Mesendoderm (in vitro differentiated cells): ENCODE data around the gene TJP3.

Source experiments
- DNase-seq: peaks from one replicate; pipeline ENCODE4 v3.0.0; 2013
- H2AK5ac ChIP-seq: 2 replicates; pipeline ENCODE4 v1.6.1; 2013; ENCODE audit warnings: low read length, inconsistent platforms
- H2BK120ac ChIP-seq: 2 replicates; pipeline ENCODE4 v1.6.1; 2013; ENCODE audit warnings: low read depth, mild to moderate bottlenecking, low read length, moderate library complexity, mixed read lengths
- H2BK15ac ChIP-seq: replicated peaks from 2 replicates; pipeline ENCODE4 v1.6.1; 2013; ENCODE audit warnings: low read depth, mild to moderate bottlenecking, moderate library complexity
- H2BK5ac ChIP-seq: 2 replicates; pipeline ENCODE4 v1.6.1; 2013; ENCODE audit warnings: low read length, inconsistent platforms
- H3K18ac ChIP-seq: 2 replicates; pipeline ENCODE4 v1.6.1; 2013; ENCODE audit warnings: mild to moderate bottlenecking, low read length, mixed read lengths
- H3K23ac ChIP-seq: one replicate; pipeline ENCODE4 v1.6.1; 2013; ENCODE audit warnings: low read length
- H3K27ac ChIP-seq: 2 replicates; pipeline ENCODE4 v1.5.1; 2013; ENCODE audit warnings: low read depth, mild to moderate bottlenecking, inconsistent platforms, low read length, moderate library complexity
- H3K27me3 ChIP-seq: 2 replicates; pipeline ENCODE4 v1.6.1; 2013; ENCODE audit warnings: low read length, control low read depth, mild to moderate bottlenecking, inconsistent platforms; ENCODE audit not compliant: insufficient read depth, poor library complexity
- H3K36me3 ChIP-seq: 2 replicates; pipeline ENCODE4 v1.6.1; 2013; ENCODE audit warnings: low read length, inconsistent platforms; ENCODE audit not compliant: control insufficient read depth, insufficient read depth
- H3K4ac ChIP-seq: one replicate; pipeline ENCODE4 v1.6.1; 2013; ENCODE audit warnings: low read depth, mild to moderate bottlenecking, low read length, moderate library complexity
- H3K4me1 ChIP-seq: 2 replicates; pipeline ENCODE4 v1.6.1; 2013; ENCODE audit warnings: low read depth, low read length, inconsistent platforms; ENCODE audit not compliant: control insufficient read depth
- H3K4me2 ChIP-seq: 2 replicates; pipeline ENCODE4 v1.6.1; 2013; ENCODE audit warnings: low read length
- H3K4me3 ChIP-seq: 2 replicates; pipeline ENCODE4 v1.5.1; 2013; ENCODE audit warnings: mild to moderate bottlenecking, low read length
- H3K56ac ChIP-seq: one replicate; pipeline ENCODE4 v1.6.1; 2013; ENCODE audit warnings: low read length
- H3K79me1 ChIP-seq: 2 replicates; pipeline ENCODE4 v1.6.1; 2013; ENCODE audit warnings: low read length, inconsistent platforms
- H3K79me2 ChIP-seq: 2 replicates; pipeline ENCODE4 v1.6.1; 2013; ENCODE audit warnings: mild to moderate bottlenecking, low read length; ENCODE audit not compliant: control insufficient read depth, insufficient read depth
- H3K9ac ChIP-seq: 2 replicates; pipeline ENCODE4 v1.6.1; 2013; ENCODE audit warnings: low read length, inconsistent platforms
- H4K5ac ChIP-seq: one replicate; pipeline ENCODE4 v1.6.1; 2013; ENCODE audit warnings: low read length
- H4K8ac ChIP-seq: one replicate; pipeline ENCODE4 v1.6.1; 2013; ENCODE audit warnings: low read depth, mild to moderate bottlenecking, control low read depth, low read length, moderate library complexity
- WGBS: extraction: QIAGEN DNeasy Blood & Tissue Kit; methylation state at CpG from one replicate; pipeline ENCODE4 v1.1.7; 2013; ENCODE audit warnings: low lambda C conversion rate, missing lambda C conversion rate; ENCODE audit not compliant: insufficient coverage; ENCODE audit errors: extremely low coverage; 5-methylcytosine and 5-hydroxymethylcytosine counted together

The TJP3 gene

DNA sequence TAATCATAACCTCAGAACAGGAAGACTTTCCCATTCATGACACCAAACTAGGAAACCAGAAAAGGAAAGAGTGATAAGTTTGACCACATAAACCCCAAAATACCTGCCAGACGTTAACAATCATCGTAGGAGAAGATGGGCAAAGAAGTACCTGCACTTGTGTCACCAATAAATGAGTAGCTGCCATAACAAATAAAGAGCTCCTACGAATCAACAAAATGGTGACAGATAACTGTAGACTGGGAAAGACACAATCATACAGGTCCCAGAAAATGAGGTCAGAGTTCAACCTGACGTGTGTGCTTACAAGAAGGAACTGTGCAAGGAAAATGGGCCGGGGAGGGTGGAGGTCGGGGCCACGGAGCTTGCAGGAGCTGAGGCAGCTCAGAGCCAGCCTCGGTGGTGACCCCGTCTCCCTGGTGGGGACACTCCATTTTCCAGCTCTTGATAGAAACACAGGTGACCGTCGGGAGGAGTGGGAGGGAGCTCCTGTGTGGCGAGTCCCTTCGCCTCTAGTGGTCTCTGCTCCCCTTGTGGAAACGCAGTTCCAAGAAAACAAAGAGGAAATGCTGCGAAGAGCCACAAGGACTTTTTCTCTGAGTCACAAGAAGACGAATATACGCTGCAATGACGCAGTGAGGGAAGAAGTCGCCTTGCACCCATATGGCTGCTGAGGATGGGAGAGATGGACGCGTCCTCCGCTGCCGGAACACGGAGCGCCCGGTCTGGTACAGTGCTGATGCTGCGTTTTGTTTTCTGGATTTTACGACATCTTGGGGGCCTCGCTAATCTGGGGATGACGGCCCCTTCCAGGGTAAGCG is 17.4 kb upstream of the TJP3 start:
- Histone ChIP-seq H3K79me1 (peaks cover 21% of the 10 kb centered on the region), H3K4me1 (peaks cover 6% of the 10 kb centered on the region), H3K23ac (no peak overlapping the region), H3K36me3 (no peaks in the 10 kb centered on the region), H3K18ac (no peak overlapping the region), H3K79me2 (peaks cover 32% of the 10 kb centered on the region), H3K27ac (no peak overlapping the region), H2BK120ac (no peak overlapping the region), H3K4me3 (no peak overlapping the region), H2BK5ac (no peak overlapping the region), H2AK5ac (no peak overlapping the region), H4K5ac (no peak overlapping the region), H3K4ac (no peak overlapping the region), H3K4me2 (no peak overlapping the region), H3K27me3 (no peaks in the 10 kb centered on the region), H2BK15ac (no peak overlapping the region), H3K9ac (no peak overlapping the region), H4K8ac (no peak overlapping the region), H3K56ac (no peak overlapping the region)
- no peak for DNase-seq
- no CpG with 5 or more reads among the region's 31 CpGs for WGBS

DNA sequence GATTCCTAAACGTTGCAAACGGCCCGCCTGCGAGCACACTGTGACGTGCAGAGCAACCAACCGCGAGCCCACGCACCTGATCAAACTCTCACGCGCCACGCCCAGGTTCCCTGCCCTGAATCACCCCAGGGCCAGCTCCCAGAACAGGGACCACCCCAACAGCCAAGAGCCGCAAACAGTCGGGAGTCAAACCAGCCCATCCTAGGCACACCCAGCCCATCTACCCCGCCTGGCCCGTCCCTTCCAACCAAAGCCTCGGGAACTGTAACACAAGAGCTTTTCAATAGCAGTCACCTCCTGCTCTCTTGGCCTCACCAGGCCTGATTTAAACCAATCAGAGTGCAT is 16.8 kb upstream of the TJP3 start:
- H3K27me3 ChIP-seq, result no peaks in the 10 kb centered on the region
- no peak overlapping the region for H3K9ac ChIP-seq
- peaks cover 27% of the 10 kb centered on the region for H3K79me1 ChIP-seq
- no peak overlapping the region for H3K56ac ChIP-seq
- H3K18ac ChIP-seq, result no peak overlapping the region
- no peak overlapping the region for H4K8ac ChIP-seq
- no peak overlapping the region for H2BK120ac ChIP-seq
- no peak overlapping the region for H3K4me3 ChIP-seq
- no peak overlapping the region for H4K5ac ChIP-seq
- no peak overlapping the region for H3K4ac ChIP-seq
- no peak overlapping the region for H2BK5ac ChIP-seq
- peaks cover 37% of the 10 kb centered on the region for H3K79me2 ChIP-seq
- H3K27ac ChIP-seq, result no peak overlapping the region
- no peak overlapping the region for H2AK5ac ChIP-seq
- H3K4me2 ChIP-seq, result no peak overlapping the region
- DNase-seq, result no peak
- no peak overlapping the region for H3K23ac ChIP-seq
- no peak overlapping the region for H2BK15ac ChIP-seq
- no peaks in the 10 kb centered on the region for H3K36me3 ChIP-seq
- H3K4me1 ChIP-seq, result peaks cover 6% of the 10 kb centered on the region
- no CpG with 5 or more reads among the region's 16 CpGs for WGBS

DNA sequence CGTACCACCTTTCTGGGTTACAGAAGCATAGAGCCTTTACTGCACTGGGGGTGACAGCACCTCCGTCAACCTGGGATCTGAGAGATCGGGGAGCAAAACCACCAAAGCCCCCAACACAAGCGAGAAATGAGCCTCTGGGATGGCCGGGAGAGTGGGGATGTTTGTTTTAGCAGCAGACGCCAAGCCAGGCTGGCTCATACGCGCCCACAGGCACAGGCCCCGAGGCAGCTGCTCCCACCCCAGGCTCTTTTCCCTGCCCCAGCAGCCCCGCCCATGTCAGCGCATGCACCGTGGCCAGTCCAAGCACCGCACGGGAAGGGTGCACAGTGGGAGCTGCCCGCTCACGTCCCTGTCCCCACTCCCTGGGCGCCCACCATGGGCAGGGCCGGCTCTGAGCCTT is 16.5 kb upstream of the TJP3 start:
- H2AK5ac ChIP-seq, result no peak overlapping the region
- H2BK15ac ChIP-seq, result no peak overlapping the region
- no peak overlapping the region for H3K4me3 ChIP-seq
- no peak overlapping the region for H3K4me2 ChIP-seq
- H3K4me1 ChIP-seq, result peaks cover 6% of the 10 kb centered on the region
- no peak overlapping the region for H3K4ac ChIP-seq
- DNase-seq, result no peak
- peaks cover 39% of the 10 kb centered on the region for H3K79me2 ChIP-seq
- H2BK5ac ChIP-seq, result no peak overlapping the region
- no peak overlapping the region for H3K9ac ChIP-seq
- H3K27me3 ChIP-seq, result no peaks in the 10 kb centered on the region
- H4K8ac ChIP-seq, result no peak overlapping the region
- no peak overlapping the region for H3K56ac ChIP-seq
- no peak overlapping the region for H4K5ac ChIP-seq
- H3K23ac ChIP-seq, result no peak overlapping the region
- H2BK120ac ChIP-seq, result no peak overlapping the region
- no peaks in the 10 kb centered on the region for H3K36me3 ChIP-seq
- H3K79me1 ChIP-seq, result peaks cover 27% of the 10 kb centered on the region
- H3K18ac ChIP-seq, result no peak overlapping the region
- H3K27ac ChIP-seq, result no peak overlapping the region
- no CpG with 5 or more reads among the region's 18 CpGs for WGBS

DNA sequence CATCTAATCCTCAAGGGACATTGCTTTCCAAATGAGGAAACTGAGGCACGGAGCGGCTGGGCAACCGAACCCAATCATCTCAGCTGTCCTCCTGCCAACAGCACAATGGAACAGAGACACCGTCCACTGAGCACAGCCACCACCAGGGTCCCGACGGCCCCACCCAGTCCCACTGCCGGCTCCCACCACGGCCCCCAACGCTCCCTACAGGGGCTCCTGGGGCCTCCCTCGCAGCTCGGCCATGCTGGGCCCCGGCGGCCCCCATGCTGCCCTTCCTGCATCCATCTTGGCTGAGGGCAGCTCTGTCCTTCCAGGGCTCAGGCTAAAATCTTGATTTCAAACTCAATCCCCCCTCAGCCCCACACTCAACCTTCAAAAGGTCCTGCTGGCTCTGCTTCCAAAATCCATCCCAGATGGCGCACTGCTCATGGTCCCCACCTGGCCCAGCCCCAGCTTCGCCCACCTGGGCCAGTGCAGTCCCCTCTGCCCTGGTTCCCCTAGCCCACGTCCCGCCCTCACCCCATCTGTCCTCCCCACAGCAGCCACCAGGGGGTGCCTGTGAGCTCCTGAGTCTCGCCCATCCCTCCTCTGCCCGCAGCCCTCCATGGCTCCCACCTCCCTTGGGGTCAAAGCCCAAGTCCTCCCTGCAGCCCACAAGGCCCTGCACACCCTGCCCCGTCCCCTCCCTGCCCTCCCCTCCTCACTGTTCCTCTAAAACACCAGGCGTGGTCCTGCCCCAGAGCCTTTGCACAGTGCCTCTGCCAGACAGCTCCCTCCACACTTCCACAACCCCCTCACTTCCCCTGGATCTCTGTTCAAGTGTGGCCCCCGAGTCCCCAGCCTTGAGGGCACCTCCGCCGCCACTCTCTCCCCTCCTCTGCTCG is 15.8 kb upstream of the TJP3 start:
- no peak overlapping the region for H3K18ac ChIP-seq
- H3K4me1 ChIP-seq, result peaks cover 5% of the 10 kb centered on the region
- WGBS, result no CpG with 5 or more reads among the region's 25 CpGs
- no peak overlapping the region for H3K23ac ChIP-seq
- no peak overlapping the region for H4K5ac ChIP-seq
- H2AK5ac ChIP-seq, result no peak overlapping the region
- peaks cover 43% of the 10 kb centered on the region for H3K79me2 ChIP-seq
- H3K4me3 ChIP-seq, result no peak overlapping the region
- H3K27me3 ChIP-seq, result no peaks in the 10 kb centered on the region
- H3K79me1 ChIP-seq, result peaks cover 31% of the 10 kb centered on the region
- H2BK15ac ChIP-seq, result no peak overlapping the region
- H3K27ac ChIP-seq, result no peak overlapping the region
- H3K36me3 ChIP-seq, result no peaks in the 10 kb centered on the region
- no peak overlapping the region for H2BK120ac ChIP-seq
- peak; percentile 44 for DNase-seq
- H3K56ac ChIP-seq, result no peak overlapping the region
- no peak overlapping the region for H3K4ac ChIP-seq
- H2BK5ac ChIP-seq, result no peak overlapping the region
- H4K8ac ChIP-seq, result no peak overlapping the region
- no peak overlapping the region for H3K4me2 ChIP-seq
- H3K9ac ChIP-seq, result no peak overlapping the region

DNA sequence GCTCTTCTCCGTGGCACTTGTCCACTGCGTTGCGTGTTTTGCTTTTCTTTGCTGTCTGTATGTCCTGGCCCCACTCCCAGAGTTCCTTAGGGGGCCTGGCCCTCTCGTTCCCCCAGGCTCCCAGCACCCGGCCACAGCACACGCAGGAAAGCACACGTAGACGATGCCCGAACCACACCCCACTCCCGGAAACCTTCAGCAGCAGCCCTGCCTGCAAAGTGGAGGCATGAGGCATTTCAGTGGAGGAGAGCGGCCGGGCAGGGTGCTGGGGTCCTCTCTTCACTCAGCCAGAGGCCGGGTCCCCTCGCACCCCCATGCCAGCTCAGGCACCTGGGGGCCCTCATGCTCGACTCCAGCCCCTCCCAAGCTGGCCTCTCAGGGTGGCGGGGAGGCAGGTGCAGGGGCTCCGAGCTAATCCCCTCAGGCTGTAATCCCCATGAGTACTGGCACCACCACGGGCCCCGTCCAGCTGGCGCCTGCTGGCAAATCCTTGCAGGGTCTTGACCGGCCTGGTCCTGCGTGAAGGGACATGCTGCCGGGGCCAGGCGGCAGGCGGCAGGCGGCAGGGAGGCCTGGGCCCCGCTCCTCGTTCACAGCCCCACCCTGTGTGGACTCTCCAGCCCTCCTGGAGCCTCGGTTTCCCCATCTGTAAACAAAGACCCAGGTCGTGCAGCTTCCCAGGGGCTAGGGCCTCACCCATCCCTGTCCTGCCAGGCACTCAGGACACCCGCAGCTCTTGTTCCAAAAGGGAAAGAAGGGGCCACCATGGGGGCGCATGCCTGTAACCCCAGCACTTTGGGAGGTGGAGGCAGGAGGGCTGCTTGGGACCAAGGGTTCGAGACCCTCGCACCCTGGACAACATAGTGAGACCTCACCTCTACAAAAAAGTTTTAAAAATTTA is 14.9 kb upstream of the TJP3 start:
- Histone ChIP-seq H4K8ac (no peak overlapping the region), H2BK120ac (no peak overlapping the region), H2AK5ac (no peak overlapping the region), H3K79me1 (peaks cover 36% of the 10 kb centered on the region), H3K79me2 (peaks cover 51% of the 10 kb centered on the region), H3K4ac (no peak overlapping the region), H3K27ac (no peak overlapping the region), H3K27me3 (no peaks in the 10 kb centered on the region), H3K56ac (no peak overlapping the region), H2BK5ac (no peak overlapping the region), H3K18ac (no peak overlapping the region), H3K4me1 (peaks cover 2% of the 10 kb centered on the region), H4K5ac (no peak overlapping the region), H3K9ac (no peak overlapping the region), H3K4me2 (no peak overlapping the region), H3K36me3 (no peaks in the 10 kb centered on the region), H3K4me3 (no peak overlapping the region), H3K23ac (no peak overlapping the region), H2BK15ac (no peak overlapping the region)
- no peak for DNase-seq
- WGBS, result no CpG with 5 or more reads among the region's 34 CpGs
